Measurements from ENCODE around the gene APOA4.

DNA sequence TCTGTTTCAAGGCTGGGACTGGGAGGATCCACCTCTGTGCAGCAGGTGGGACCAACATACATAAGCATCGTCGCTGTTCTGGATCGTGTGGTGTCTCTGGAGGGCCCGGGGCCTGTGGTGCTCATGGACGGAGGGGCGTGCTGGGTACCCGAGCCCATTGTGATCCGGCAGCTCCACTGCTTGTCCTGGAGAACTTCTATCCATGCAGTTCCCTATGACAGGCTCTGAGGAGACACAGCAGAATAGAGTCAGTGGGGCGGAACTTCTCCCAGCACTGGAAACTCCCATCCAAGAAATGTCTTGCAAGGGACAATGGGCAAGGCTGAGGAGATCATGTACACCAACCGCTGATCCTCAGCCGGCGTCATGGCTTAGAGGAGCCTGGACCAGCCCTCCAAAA is 26.0 kb upstream of the APOA4 start:
- TF ChIP-seq CTCF (IDR thresholded peaks at IDR 0.05) (no peak), MAFK (IDR thresholded peaks at IDR 0.05; ENCODE audit: partially characterized antibody) (no peak), EP300 (IDR thresholded peaks at IDR 0.05) (no peak), CHD2 (IDR thresholded peaks at IDR 0.05; ENCODE audit: low read length, partially characterized antibody) (no peak), POLR2A (IDR thresholded peaks at IDR 0.05; ENCODE audit: low read length) (no peak), HDAC2 (IDR thresholded peaks at IDR 0.05) (no peak), CEBPB (IDR thresholded peaks at IDR 0.05) (no peak), SREBF2 (IDR thresholded peaks at IDR 0.05) (no peak)
